IPS-18a (cell line): ENCODE data around the gene ASB6.

Experiments used
- H3K27ac ChIP-seq: one replicate; pipeline ENCODE4 v1.5.1; 2013; ENCODE audit warnings: low read length
- H3K27me3 ChIP-seq: one replicate; pipeline ENCODE4 v1.6.1; 2013; ENCODE audit warnings: mild to moderate bottlenecking, low read length; ENCODE audit not compliant: control insufficient read depth, insufficient read depth
- H3K36me3 ChIP-seq: one replicate; pipeline ENCODE4 v1.6.1; 2013; ENCODE audit warnings: low read depth, low read length; ENCODE audit not compliant: control insufficient read depth
- H3K4me1 ChIP-seq: one replicate; pipeline ENCODE4 v1.6.1; 2013; ENCODE audit warnings: low read depth, low read length; ENCODE audit not compliant: control insufficient read depth
- H3K4me3 ChIP-seq: one replicate; pipeline ENCODE4 v1.5.1; 2013; ENCODE audit warnings: low read length
- H3K9ac ChIP-seq: one replicate; pipeline ENCODE4 v1.6.1; 2013; ENCODE audit warnings: mild to moderate bottlenecking, low read length, moderate library complexity
- H3K9me3 ChIP-seq: one replicate; pipeline ENCODE4 v1.6.1; 2013; ENCODE audit warnings: low read depth, low read length; ENCODE audit not compliant: control insufficient read depth

Gene ASB6

GRCh38 chr9:129676975-129677374 is 35.0 kb upstream of the ASB6 start:
- Histone ChIP-seq H3K36me3 (no peaks in the 10 kb centered on the region), H3K27me3 (no peaks in the 10 kb centered on the region), H3K9ac (no peak overlapping the region), H3K27ac (no peak overlapping the region), H3K9me3 (no peaks in the 10 kb centered on the region), H3K4me1 (peaks cover 8% of the 10 kb centered on the region), H3K4me3 (no peak overlapping the region)

- H3K4me3 ChIP-seq, result no peak overlapping the region
- H3K36me3 ChIP-seq, result no peaks in the 10 kb centered on the region
- peaks cover 8% of the 10 kb centered on the region for H3K4me1 ChIP-seq
- H3K9ac ChIP-seq, result no peak overlapping the region
- no peaks in the 10 kb centered on the region for H3K27me3 ChIP-seq
- H3K27ac ChIP-seq, result no peak overlapping the region
- H3K9me3 ChIP-seq, result no peaks in the 10 kb centered on the region
Measured at GRCh38 chr9:129676287-129676686, 34.3 kb upstream of the ASB6 start.

GRCh38 chr9:129675620-129676019 is 33.7 kb upstream of the ASB6 start:
- H3K9me3 ChIP-seq, result no peaks in the 10 kb centered on the region
- peaks cover 8% of the 10 kb centered on the region for H3K4me1 ChIP-seq
- H3K9ac ChIP-seq, result no peak overlapping the region
- H3K36me3 ChIP-seq, result no peaks in the 10 kb centered on the region
- H3K27ac ChIP-seq, result no peak overlapping the region
- no peaks in the 10 kb centered on the region for H3K27me3 ChIP-seq
- H3K4me3 ChIP-seq, result no peak overlapping the region

- Histone ChIP-seq H3K27me3 (no peaks in the 10 kb centered on the region), H3K4me1 (peaks cover 8% of the 10 kb centered on the region), H3K9me3 (no peaks in the 10 kb centered on the region), H3K36me3 (no peaks in the 10 kb centered on the region), H3K4me3 (no peak overlapping the region), H3K27ac (no peak overlapping the region), H3K9ac (no peak overlapping the region)
Measured at GRCh38 chr9:129674229-129674628, 32.3 kb upstream of the ASB6 start.

- H3K27ac ChIP-seq, result no peak overlapping the region
Measured at GRCh38 chr9:129673602-129674001, 31.7 kb upstream of the ASB6 start.

GRCh38 chr9:129672702-129673101 is 30.8 kb upstream of the ASB6 start:
- no peak overlapping the region for H3K27ac ChIP-seq
- H3K4me3 ChIP-seq, result no peak overlapping the region
- H3K9ac ChIP-seq, result no peak overlapping the region
- no peaks in the 10 kb centered on the region for H3K36me3 ChIP-seq
- peaks cover 8% of the 10 kb centered on the region for H3K4me1 ChIP-seq
- H3K27me3 ChIP-seq, result no peaks in the 10 kb centered on the region
- H3K9me3 ChIP-seq, result no peaks in the 10 kb centered on the region

More at GRCh38 chr9:129673602-129674001, 31.7 kb upstream of the ASB6 start:
- Histone ChIP-seq H3K9me3 (no peaks in the 10 kb centered on the region), H3K9ac (no peak overlapping the region), H3K4me1 (peaks cover 8% of the 10 kb centered on the region), H3K4me3 (no peak overlapping the region), H3K27me3 (no peaks in the 10 kb centered on the region), H3K36me3 (no peaks in the 10 kb centered on the region)

GRCh38 chr9:129671519-129671918 is 29.6 kb upstream of the ASB6 start:
- H3K9me3 ChIP-seq, result no peaks in the 10 kb centered on the region
- H3K4me3 ChIP-seq, result no peak overlapping the region

GRCh38 chr9:129671065-129671464 is 29.1 kb upstream of the ASB6 start:
- Histone ChIP-seq H3K36me3 (no peaks in the 10 kb centered on the region), H3K4me1 (no peaks in the 10 kb centered on the region), H3K4me3 (no peak overlapping the region), H3K9me3 (no peaks in the 10 kb centered on the region), H3K27ac (no peak overlapping the region), H3K9ac (no peak overlapping the region), H3K27me3 (peaks cover 6% of the 10 kb centered on the region)

More at GRCh38 chr9:129671519-129671918, 29.6 kb upstream of the ASB6 start:
- H3K27ac ChIP-seq, result no peak overlapping the region
- no peaks in the 10 kb centered on the region for H3K4me1 ChIP-seq
- no peaks in the 10 kb centered on the region for H3K36me3 ChIP-seq
- no peak overlapping the region for H3K9ac ChIP-seq
- H3K27me3 ChIP-seq, result peaks cover 6% of the 10 kb centered on the region

- Histone ChIP-seq H3K27ac (no peak overlapping the region), H3K36me3 (no peaks in the 10 kb centered on the region), H3K4me3 (no peak overlapping the region), H3K9me3 (no peaks in the 10 kb centered on the region), H3K4me1 (no peaks in the 10 kb centered on the region), H3K9ac (no peak overlapping the region), H3K27me3 (peaks cover 12% of the 10 kb centered on the region)
Measured at GRCh38 chr9:129669946-129670345, 28.0 kb upstream of the ASB6 start.

GRCh38 chr9:129669141-129669718 is 27.3 kb upstream of the ASB6 start:
- no peak overlapping the region for H3K27ac ChIP-seq
- H3K27me3 ChIP-seq, result peaks cover 19% of the 10 kb centered on the region
- H3K4me1 ChIP-seq, result no peaks in the 10 kb centered on the region
- no peaks in the 10 kb centered on the region for H3K9me3 ChIP-seq
- no peak overlapping the region for H3K4me3 ChIP-seq
- H3K9ac ChIP-seq, result no peak overlapping the region
- H3K36me3 ChIP-seq, result no peaks in the 10 kb centered on the region

- Histone ChIP-seq H3K4me3 (no peak overlapping the region), H3K9ac (no peak overlapping the region), H3K9me3 (no peaks in the 10 kb centered on the region), H3K27ac (no peak overlapping the region), H3K36me3 (no peaks in the 10 kb centered on the region), H3K4me1 (no peaks in the 10 kb centered on the region), H3K27me3 (peaks cover 32% of the 10 kb centered on the region)
Measured at GRCh38 chr9:129667850-129668249, 25.9 kb upstream of the ASB6 start.

- no peaks in the 10 kb centered on the region for H3K9me3 ChIP-seq
- H3K27ac ChIP-seq, result no peak overlapping the region
- H3K27me3 ChIP-seq, result peaks cover 36% of the 10 kb centered on the region
- H3K4me1 ChIP-seq, result no peaks in the 10 kb centered on the region
- no peak overlapping the region for H3K9ac ChIP-seq
- H3K4me3 ChIP-seq, result no peak overlapping the region
- no peaks in the 10 kb centered on the region for H3K36me3 ChIP-seq
Measured at GRCh38 chr9:129667378-129667777, 25.4 kb upstream of the ASB6 start.
